ENCODE measurements around the gene GOLGB1. TPM values are rescaled to one million over a fixed set of nuclear protein-coding genes. Genes with fewer than 3 reads are reported as not detected.

The GOLGB1 gene
- total and polyA plus RNA-seq, 10 of the 15 experiments (the other 5 are each of a cell fraction or from before 2014, with no cell fraction given) = 7.4 to 34.5 (median 21.8) TPM

DNA sequence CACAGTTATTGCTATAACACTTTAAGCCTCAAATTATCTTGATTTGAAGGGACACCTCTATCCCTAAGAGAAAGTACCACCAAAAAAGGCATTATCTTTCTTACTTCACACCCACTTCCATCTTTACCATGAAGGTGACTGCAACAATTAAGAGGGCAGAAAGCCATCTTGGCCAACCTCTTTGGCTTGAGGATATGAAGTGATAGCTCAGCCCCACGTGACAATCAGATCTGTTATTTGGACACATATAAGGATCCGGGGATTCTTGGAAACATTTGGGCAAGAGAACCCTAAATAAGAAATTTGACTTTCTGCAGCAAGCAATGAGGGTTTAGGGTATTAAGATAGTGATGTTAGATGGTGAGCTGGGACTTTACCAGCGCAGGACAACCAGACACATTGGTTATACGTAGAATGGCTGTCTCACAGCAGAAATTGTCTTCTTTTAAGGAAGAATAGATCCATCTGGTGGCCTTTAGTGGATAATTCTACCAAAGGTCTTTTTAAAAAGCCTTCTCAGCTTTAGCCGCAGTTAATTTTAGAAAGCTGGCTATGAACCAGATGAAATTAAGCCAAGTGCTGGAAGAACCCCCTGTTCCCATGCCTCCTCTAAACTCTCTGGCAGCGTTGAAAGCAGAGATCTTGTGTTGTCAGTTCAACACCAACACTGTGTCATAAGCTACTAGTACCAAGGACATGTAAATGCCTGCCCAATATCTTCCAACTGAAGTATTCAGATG lies 101.2 kb downstream of the GOLGB1 start:
- Histone ChIP-seq H3K4me3 (no peak overlapping the region), H3K36me3 (ENCODE audit: control insufficient read depth in 2 of 2, insufficient read depth in 2 of 2, low read length in 1 of 2) (peaks cover 10 to 22% of the 10 kb centered on the region in 2 experiments; a peak in 3 of 4 replicates), H4K20me1 (ENCODE audit: control insufficient read depth, insufficient read depth) (no peaks in the 10 kb centered on the region), H3K4me2 (ENCODE audit: control insufficient read depth, insufficient read depth) (no peak overlapping the region), H3K27me3 (replicated peaks in 1 of 2; ENCODE audit: control insufficient read depth in 2 of 2, insufficient read depth in 2 of 2, low read length in 1 of 2) (no peaks in the 10 kb centered on the region), H3K9me3 (replicated peaks; ENCODE audit: control insufficient read depth, insufficient read depth, low read length) (no peaks in the 10 kb centered on the region), H2AFZ (ENCODE audit: control insufficient read depth, low read depth, low read length) (no peak overlapping the region), H3K27ac (ENCODE audit: control insufficient read depth, insufficient read depth) (no peak overlapping the region), H3K79me2 (ENCODE audit: control insufficient read depth, insufficient read depth, low read length) (peaks cover 4% of the 10 kb centered on the region; the same call in 1 of the 2 replicates), H3K4me1 (ENCODE audit: control insufficient read depth, insufficient read depth, low read length) (no peaks in the 10 kb centered on the region), H3K9ac (ENCODE audit: control insufficient read depth, insufficient read depth, low read length) (no peak overlapping the region)
- no TSS peak for BruUV-seq (replicated peaks)
- intact Hi-C loops (cut with micrococcal nuclease; ENCODE audit: unreplicated experiment) (no loop called here), in situ Hi-C loops (cut with MboI) (no loop called here)
- CTCF ChIA-PET = no interaction called here
- RAD21 ChIA-PET (ENCODE audit: unreplicated experiment) = interaction anchor here (0.6 kb wide), 1 partner anchor 183 kb away, joined by 3 read pairs; no protein-coding TSS in a partner anchor
- 97% methylated on average over 6 of the region's 6 CpGs for WGBS (ENCODE audit: insufficient coverage, insufficient replicate concordance, low lambda C conversion rate, missing lambda C conversion rate)
- no peak for DNase-seq (ENCODE audit: low read depth, low spot score)
- SMC1A ChIA-PET (ENCODE audit: uncharacterized antibody, unreplicated experiment) = interaction anchor here (0.6 to 1.4 kb wide), 3 partner anchors 11 to 52 kb away, joined by 3 to 6 read pairs (median 3); no protein-coding TSS in a partner anchor
- no peak for ATAC-seq
- TF ChIP-seq POLR2AphosphoS5 (IDR thresholded peaks at IDR 0.05; ENCODE audit: low read length) (no peak), RAD21 (IDR thresholded peaks at IDR 0.05; ENCODE audit: insufficient read depth, low read depth, low read length) (no peak), CREB1 (IDR thresholded peaks at IDR 0.05; ENCODE audit: low read depth) (no peak), ZNF622 (IDR thresholded peaks at IDR 0.05) (no peak), SP1 (IDR thresholded peaks at IDR 0.05; ENCODE audit: low read depth, low read length) (no peak), TCF12 (IDR thresholded peaks at IDR 0.05; ENCODE audit: low read depth, low read length) (no peak), NFYB (IDR thresholded peaks at IDR 0.05; ENCODE audit: insufficient read depth, low read depth, low read length) (no peak), BRCA1 (IDR thresholded peaks at IDR 0.05; ENCODE audit: low read depth, low read length) (no peak), NR2C2 (IDR thresholded peaks at IDR 0.05; ENCODE audit: borderline replicate concordance, control insufficient read depth, insufficient read length, low read depth) (no peak), HDGF (IDR thresholded peaks at IDR 0.05) (no peak)
- TF ChIP-seq, protein P1, sequence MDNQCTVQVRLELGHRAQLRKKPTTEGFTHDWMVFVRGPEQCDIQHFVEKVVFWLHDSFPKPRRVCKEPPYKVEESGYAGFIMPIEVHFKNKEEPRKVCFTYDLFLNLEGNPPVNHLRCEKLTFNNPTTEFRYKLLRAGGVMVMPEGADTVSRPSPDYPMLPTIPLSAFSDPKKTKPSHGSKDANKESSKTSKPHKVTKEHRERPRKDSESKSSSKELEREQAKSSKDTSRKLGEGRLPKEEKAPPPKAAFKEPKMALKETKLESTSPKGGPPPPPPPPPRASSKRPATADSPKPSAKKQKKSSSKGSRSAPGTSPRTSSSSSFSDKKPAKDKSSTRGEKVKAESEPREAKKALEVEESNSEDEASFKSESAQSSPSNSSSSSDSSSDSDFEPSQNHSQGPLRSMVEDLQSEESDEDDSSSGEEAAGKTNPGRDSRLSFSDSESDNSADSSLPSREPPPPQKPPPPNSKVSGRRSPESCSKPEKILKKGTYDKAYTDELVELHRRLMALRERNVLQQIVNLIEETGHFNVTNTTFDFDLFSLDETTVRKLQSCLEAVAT (IDR thresholded peaks at IDR 0.05) = no peak
- FAIRE-seq = no peak
- POLR2A ChIA-PET = no interaction called here

Data from GM12878 (cell line).